ENCODE results near the gene ZBTB7C.

- TF ChIP-seq CTCF (conservative IDR thresholded peaks at IDR 0.05) (no peak), ZFX (IDR thresholded peaks at IDR 0.05) (no peak)
Measured at GRCh38 chr18:48236822-48237221, 172.4 kb downstream of the ZBTB7C start.
